ENCODE measurements around the gene NPAS3.

NPAS3 gene

GRCh38 chr14:33747749-33748148, 809.1 kb downstream of the NPAS3 start:
- no peak overlapping the region for H3K9ac ChIP-seq (ENCODE audit: low read depth, low read length, poor library complexity, severe bottlenecking)
- H3K9me3 ChIP-seq (ENCODE audit: insufficient read depth, low read depth, low read length), result no peaks in the 10 kb centered on the region
- H3F3A ChIP-seq (ENCODE audit: low read depth), result no peaks in the 10 kb centered on the region
- H3K4me3 ChIP-seq (ENCODE audit: low read length, poor library complexity, severe bottlenecking), result no peak overlapping the region
- no peaks in the 10 kb centered on the region for H3K9me2 ChIP-seq (replicated peaks; ENCODE audit: low read depth, low read length)
- H3K4me2 ChIP-seq (ENCODE audit: low read depth, low read length, poor library complexity, severe bottlenecking), result no peak overlapping the region
- TF ChIP-seq CTCF (conservative IDR thresholded peaks at IDR 0.05; ENCODE audit: low read length) (no peak), EZH2phosphoT487 (IDR thresholded peaks at IDR 0.05; ENCODE audit: borderline replicate concordance) (no peak)
- H3K4me1 ChIP-seq (ENCODE audit: insufficient read depth, low read length, poor library complexity, severe bottlenecking), result no peaks in the 10 kb centered on the region
- H3K27me3 ChIP-seq (ENCODE audit: insufficient read depth, low read length, poor library complexity, severe bottlenecking), result no peaks in the 10 kb centered on the region
- H3K79me2 ChIP-seq (ENCODE audit: insufficient read depth, low read length), result no peaks in the 10 kb centered on the region
- H4K20me1 ChIP-seq (ENCODE audit: insufficient read depth, low read length, poor library complexity, severe bottlenecking), result no peaks in the 10 kb centered on the region
- no peak overlapping the region for H2AFZ ChIP-seq (ENCODE audit: low read length)
- no peaks in the 10 kb centered on the region for H3K36me3 ChIP-seq (ENCODE audit: insufficient read depth, low read length)

- Histone ChIP-seq H3K4me3 (ENCODE audit: low read length, poor library complexity, severe bottlenecking) (no peak overlapping the region), H3K79me2 (ENCODE audit: insufficient read depth, low read length) (no peaks in the 10 kb centered on the region), H3K36me3 (ENCODE audit: insufficient read depth, low read length) (no peaks in the 10 kb centered on the region), H4K20me1 (ENCODE audit: insufficient read depth, low read length, poor library complexity, severe bottlenecking) (no peaks in the 10 kb centered on the region), H3K9me2 (replicated peaks; ENCODE audit: low read depth, low read length) (no peaks in the 10 kb centered on the region), H3K9ac (ENCODE audit: low read depth, low read length, poor library complexity, severe bottlenecking) (no peak overlapping the region), H3F3A (ENCODE audit: low read depth) (no peaks in the 10 kb centered on the region), H3K4me1 (ENCODE audit: insufficient read depth, low read length, poor library complexity, severe bottlenecking) (no peaks in the 10 kb centered on the region), H3K4me2 (ENCODE audit: low read depth, low read length, poor library complexity, severe bottlenecking) (no peak overlapping the region), H3K9me3 (ENCODE audit: insufficient read depth, low read depth, low read length) (no peaks in the 10 kb centered on the region), H3K27me3 (ENCODE audit: insufficient read depth, low read length, poor library complexity, severe bottlenecking) (no peaks in the 10 kb centered on the region), H2AFZ (ENCODE audit: low read length) (no peak overlapping the region)
- TF ChIP-seq CTCF (conservative IDR thresholded peaks at IDR 0.05; ENCODE audit: low read length) (no peak), EZH2phosphoT487 (IDR thresholded peaks at IDR 0.05; ENCODE audit: borderline replicate concordance) (no peak)
Observed at GRCh38 chr14:33754261-33754660, 815.6 kb downstream of the NPAS3 start.

GRCh38 chr14:33755358-33755757, 816.7 kb downstream of the NPAS3 start:
- Histone ChIP-seq H3K9me3 (ENCODE audit: insufficient read depth, low read depth, low read length) (no peaks in the 10 kb centered on the region), H3K36me3 (ENCODE audit: insufficient read depth, low read length) (no peaks in the 10 kb centered on the region), H3K79me2 (ENCODE audit: insufficient read depth, low read length) (no peaks in the 10 kb centered on the region), H3K9ac (ENCODE audit: low read depth, low read length, poor library complexity, severe bottlenecking) (no peak overlapping the region), H3F3A (ENCODE audit: low read depth) (no peaks in the 10 kb centered on the region), H3K9me2 (replicated peaks; ENCODE audit: low read depth, low read length) (no peaks in the 10 kb centered on the region), H2AFZ (ENCODE audit: low read length) (no peak overlapping the region), H3K4me3 (ENCODE audit: low read length, poor library complexity, severe bottlenecking) (no peak overlapping the region), H3K27me3 (ENCODE audit: insufficient read depth, low read length, poor library complexity, severe bottlenecking) (no peaks in the 10 kb centered on the region), H3K4me2 (ENCODE audit: low read depth, low read length, poor library complexity, severe bottlenecking) (no peak overlapping the region), H3K4me1 (ENCODE audit: insufficient read depth, low read length, poor library complexity, severe bottlenecking) (no peaks in the 10 kb centered on the region), H4K20me1 (ENCODE audit: insufficient read depth, low read length, poor library complexity, severe bottlenecking) (no peaks in the 10 kb centered on the region)
- TF ChIP-seq EZH2phosphoT487 (IDR thresholded peaks at IDR 0.05; ENCODE audit: borderline replicate concordance), result no peak

GRCh38 chr14:33756833-33757232, 818.2 kb downstream of the NPAS3 start:
- Histone ChIP-seq H3K4me1 (ENCODE audit: insufficient read depth, low read length, poor library complexity, severe bottlenecking) (no peaks in the 10 kb centered on the region), H3K27me3 (ENCODE audit: insufficient read depth, low read length, poor library complexity, severe bottlenecking) (peaks cover 5% of the 10 kb centered on the region), H3K9me2 (replicated peaks; ENCODE audit: low read depth, low read length) (no peaks in the 10 kb centered on the region), H3F3A (ENCODE audit: low read depth) (no peaks in the 10 kb centered on the region), H3K36me3 (ENCODE audit: insufficient read depth, low read length) (no peaks in the 10 kb centered on the region), H3K9ac (ENCODE audit: low read depth, low read length, poor library complexity, severe bottlenecking) (no peak overlapping the region), H2AFZ (ENCODE audit: low read length) (no peak overlapping the region), H3K4me3 (ENCODE audit: low read length, poor library complexity, severe bottlenecking) (no peak overlapping the region), H3K79me2 (ENCODE audit: insufficient read depth, low read length) (no peaks in the 10 kb centered on the region), H4K20me1 (ENCODE audit: insufficient read depth, low read length, poor library complexity, severe bottlenecking) (no peaks in the 10 kb centered on the region), H3K4me2 (ENCODE audit: low read depth, low read length, poor library complexity, severe bottlenecking) (no peak overlapping the region), H3K9me3 (ENCODE audit: insufficient read depth, low read depth, low read length) (no peaks in the 10 kb centered on the region)
- no peak for TF ChIP-seq CTCF (conservative IDR thresholded peaks at IDR 0.05; ENCODE audit: low read length)
- TF ChIP-seq EZH2phosphoT487 (IDR thresholded peaks at IDR 0.05; ENCODE audit: borderline replicate concordance), result no peak

Measured in Loucy (cell line).